ENCODE data around the gene GOLT1A.

DNA sequence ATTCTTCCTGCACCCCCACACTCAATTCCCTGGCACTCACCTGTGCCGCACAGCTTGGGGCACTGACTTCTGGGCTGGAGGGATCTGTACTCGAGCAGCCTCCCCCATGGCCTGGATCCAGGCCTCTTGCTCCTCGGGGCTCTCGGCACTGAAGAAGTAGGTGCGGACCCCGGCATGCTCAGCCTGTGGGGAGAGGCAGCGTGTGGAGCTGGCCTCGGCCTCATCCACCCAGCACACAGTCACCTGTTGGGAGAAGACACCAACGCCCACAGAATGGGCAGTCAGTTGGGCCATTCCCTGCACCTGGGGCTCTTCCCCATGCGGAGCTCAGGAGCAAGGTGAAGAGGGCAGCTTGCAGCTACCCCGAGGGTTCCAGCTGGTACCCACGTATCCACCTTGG is 47.5 kb upstream of the GOLT1A start:
- TF ChIP-seq, protein P1, sequence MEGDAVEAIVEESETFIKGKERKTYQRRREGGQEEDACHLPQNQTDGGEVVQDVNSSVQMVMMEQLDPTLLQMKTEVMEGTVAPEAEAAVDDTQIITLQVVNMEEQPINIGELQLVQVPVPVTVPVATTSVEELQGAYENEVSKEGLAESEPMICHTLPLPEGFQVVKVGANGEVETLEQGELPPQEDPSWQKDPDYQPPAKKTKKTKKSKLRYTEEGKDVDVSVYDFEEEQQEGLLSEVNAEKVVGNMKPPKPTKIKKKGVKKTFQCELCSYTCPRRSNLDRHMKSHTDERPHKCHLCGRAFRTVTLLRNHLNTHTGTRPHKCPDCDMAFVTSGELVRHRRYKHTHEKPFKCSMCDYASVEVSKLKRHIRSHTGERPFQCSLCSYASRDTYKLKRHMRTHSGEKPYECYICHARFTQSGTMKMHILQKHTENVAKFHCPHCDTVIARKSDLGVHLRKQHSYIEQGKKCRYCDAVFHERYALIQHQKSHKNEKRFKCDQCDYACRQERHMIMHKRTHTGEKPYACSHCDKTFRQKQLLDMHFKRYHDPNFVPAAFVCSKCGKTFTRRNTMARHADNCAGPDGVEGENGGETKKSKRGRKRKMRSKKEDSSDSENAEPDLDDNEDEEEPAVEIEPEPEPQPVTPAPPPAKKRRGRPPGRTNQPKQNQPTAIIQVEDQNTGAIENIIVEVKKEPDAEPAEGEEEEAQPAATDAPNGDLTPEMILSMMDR (IDR thresholded peaks at IDR 0.05): no peak
- TF ChIP-seq POLR2A (IDR thresholded peaks at IDR 0.05) (no peak), POLR2AphosphoS5 (IDR thresholded peaks at IDR 0.05) (no peak)
